ENCODE measurements around the gene POLR1D.
A peak's percentile ranks its signal among the peaks of the same experiment; 100 is the strongest.
"Not testable (repeated sequence)": the region's sequence is repeated elsewhere in the genome, so short reads cannot be mapped to it uniquely, and the experiment has no call there.

POLR1D gene

DNA sequence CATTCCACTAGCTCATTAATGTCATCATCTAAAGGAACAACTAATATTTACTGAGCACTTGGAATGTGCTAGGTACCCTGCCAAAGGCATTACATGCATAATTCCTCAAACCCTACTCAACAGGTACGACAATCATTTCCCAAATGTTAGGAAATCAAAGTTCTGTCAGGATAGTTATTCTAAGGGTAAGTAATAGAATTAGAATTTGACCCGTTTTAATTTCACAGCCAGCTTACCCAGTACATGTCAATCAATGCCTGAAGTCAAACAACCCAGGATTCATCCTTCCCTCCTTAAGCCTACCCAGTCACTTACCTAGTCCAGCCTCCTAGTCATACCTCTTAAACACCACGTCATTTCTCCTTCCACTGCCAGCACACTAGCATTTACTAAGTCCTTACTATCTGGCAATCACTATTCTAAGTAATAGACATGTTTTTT is 3.8 kb upstream of the POLR1D start:
- no peak for DNase-seq (ENCODE audit: low spot score)

DNA sequence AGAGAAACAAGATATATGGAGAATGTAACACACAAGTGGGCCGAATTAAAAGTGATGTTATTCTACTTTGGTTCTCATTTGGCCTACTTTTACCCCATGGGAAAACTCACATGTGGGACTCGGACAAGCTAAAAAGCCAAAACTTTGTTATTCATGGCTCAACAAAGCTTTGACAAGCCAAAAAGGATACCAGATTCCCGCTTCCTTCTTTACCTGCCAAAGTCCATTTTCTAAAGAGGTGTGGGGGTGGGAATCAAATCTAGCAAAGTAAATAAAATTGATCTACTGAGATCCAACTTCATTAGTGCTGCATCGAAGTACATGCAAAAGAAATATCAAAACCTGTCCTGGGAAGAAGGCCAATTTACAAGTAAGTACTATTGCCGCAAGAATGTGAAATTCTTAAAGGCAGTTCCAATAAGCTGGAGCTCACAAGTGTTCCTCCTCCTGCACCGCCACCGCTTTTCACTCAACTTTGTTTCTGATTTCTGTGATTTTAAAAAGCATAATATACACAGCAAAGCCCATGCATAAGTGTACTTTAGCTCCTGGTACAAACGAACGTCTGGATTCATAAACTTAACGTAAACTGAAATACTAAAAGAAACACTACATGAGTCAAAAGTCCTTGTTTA is 2.5 kb upstream of the POLR1D start:
- DNase-seq (ENCODE audit: low spot score) = no peak

DNA sequence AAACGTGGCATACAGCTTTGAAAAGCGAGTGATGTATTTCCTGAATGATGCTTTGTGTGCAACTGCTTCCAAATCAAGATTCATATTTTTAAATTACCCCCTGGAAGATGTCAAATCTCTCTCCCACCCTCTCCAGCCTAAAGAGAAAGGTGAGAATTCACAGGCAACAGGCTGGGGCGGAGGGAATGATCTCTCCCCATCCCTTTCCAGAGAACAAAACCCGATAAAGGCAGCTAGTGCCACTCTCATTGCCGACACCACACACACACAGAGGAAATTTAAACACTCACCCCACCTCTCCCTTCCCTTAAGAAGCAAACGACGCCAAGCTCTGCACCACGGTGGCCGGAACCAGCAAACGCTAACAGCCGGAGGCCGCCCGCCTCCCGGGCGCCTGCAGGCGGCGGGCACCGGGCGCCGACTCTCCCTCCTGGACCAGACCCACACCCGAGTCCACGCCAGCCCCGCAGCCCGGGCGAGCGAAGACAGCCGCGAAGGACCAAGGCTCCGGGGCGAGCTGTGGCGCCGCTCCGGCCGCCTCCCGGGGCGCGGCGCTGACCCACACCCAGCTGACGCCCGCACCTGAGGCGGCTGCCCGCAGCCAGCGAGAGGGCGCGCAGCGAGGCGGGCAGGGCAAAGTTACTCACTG is 1.8 kb upstream of the POLR1D start:
- DNase-seq (ENCODE audit: low spot score) = peak; percentile 21

DNA sequence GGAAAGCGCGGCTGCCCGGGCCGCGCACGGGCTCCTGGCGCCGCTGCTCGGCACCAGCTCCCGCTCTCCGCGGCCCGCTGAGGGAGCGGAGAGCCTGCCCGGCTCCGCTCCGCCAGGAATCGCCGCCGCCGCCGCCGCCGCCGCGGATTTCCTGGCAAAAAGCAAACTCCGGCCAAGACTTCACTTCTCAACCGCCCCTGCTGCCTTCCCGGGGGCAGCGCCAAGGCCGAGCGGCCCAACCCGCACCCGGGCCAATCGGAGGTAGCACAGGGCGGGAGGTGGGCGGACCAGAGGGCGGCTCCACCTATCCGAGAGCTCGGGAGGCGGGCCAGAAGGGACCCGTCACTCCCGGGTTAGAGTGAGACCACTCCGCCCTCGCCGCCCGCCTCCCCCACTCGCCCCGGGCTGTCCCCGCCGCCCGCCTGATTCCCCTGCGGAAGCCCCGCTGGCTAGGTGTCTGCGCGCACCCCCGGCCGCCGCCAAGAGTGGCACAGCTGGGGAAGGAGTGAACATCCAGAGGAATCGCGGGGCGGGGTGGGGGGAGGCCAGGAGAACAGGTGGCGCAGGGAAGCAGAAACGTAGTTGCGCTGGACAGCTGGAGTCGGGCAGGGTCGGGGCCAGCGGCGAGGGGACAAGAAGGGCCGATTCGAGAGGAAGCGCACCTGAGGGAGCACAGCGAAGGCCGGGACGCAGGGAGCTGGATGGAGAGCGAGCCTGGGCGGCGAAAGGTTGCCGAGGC is 1.1 kb upstream of the POLR1D start, which contains the start of gene LNX2:
TSS of gene LNX2 (minus strand) at position 153 of the 739 bp plus-strand sequence. CDS start 38,826 bp downstream, outside the sequence.
- peak; percentile 95 for DNase-seq (ENCODE audit: low spot score)

DNA sequence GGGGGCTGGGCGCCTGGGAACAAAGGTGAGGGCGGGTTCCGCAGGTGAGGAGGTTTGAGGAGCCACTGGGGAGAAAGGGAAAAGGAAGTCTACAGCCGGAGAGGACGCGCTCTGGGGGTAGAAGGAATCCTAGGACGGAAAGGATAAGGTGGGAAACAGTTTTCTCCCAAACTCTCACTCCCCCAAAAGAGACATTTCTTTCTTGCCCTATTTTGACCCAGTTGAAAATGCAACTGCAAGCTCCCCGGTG is 651 bp upstream of the POLR1D start:
- DNase-seq (ENCODE audit: low spot score) = no peak

DNA sequence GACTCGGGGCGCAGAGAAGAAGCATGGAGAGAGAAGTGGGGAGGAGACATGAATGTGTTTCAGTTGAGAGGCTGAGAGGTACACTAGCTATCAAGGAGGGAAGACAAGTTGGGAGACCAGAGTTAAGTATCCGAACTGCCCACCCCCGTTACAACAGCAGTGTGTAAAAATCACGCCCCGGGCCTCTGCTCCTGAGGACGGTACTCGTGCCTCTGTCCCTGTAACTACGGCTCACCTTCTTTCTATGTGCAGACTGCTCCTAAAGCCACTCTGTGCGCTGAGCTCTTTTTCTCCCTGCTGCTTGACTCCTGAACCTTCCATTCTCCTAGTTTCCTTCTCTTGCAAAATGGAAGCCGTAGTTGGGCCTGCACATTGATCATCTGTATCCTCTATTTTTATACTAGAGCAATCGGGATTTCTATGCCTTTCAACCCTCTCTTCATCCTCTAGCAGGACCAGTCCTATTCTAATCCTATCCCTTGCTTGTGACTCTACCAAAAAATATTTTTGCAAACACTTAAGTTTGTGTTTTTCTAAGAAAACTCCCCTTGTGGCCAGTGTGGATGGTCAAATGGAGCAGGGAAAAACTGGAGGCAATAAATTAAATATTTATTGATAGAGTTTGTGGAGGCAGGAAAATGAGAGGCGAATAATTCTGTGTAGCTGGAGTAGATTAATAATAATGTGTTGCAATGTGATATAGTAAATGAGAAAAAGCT is 569 bp downstream of the POLR1D start:
- DNase-seq (ENCODE audit: low spot score) = no peak

DNA sequence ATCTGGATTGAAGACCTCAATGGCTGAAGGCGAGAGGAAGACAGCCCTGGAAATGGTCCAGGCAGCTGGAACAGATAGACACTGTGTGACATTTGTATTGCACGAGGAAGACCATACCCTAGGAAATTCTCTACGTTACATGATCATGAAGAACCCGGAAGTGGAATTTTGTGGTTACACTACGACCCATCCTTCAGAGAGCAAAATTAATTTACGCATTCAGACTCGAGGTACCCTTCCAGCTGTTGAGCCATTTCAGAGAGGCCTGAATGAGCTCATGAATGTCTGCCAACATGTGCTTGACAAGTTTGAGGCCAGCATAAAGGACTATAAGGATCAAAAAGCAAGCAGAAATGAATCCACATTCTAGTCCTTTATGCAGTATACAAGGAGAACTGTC is 1.2 kb downstream of the POLR1D start:
- DNase-seq (ENCODE audit: low spot score) = no peak

DNA sequence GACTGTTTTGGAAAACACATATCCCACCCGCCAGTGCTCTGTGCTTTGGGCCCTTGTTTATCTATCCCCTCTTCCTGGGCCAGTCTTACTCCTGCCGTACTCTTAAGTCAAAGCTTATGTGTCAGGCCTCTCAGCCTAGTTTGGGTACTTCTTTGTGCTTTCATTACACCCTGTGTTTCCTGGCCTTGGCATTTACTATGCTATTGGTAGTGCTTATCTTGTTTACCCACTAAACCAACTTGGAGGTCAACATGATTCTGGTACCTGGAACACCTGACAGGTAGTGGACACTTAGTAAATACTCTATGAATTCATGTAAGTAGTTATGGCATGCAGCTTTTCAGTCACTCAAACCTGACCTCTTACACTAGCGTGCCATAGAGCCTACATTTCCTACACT is 2.4 kb downstream of the POLR1D start:
- no peak for DNase-seq (ENCODE audit: low spot score)

DNA sequence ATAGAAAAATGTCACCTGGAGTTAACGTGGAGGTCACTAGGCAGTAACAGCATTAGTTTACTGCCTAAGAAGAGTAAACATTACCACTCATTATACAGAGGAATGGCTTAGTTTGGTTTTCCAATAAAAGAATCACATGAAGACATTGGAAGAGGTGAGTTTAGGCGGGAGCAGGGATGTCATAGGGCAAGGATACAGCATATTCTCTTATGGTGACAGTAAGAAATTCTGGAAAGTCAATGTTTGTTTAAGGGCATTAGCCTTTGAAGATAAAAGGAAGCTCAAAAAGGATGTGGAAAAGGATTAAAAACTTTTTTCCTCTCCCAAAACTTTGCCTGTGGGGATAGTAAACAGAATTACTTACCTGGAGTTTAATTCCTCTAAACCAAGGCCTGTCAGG is 4.1 kb downstream of the POLR1D start:
- DNase-seq (ENCODE audit: low spot score) = no peak

DNA sequence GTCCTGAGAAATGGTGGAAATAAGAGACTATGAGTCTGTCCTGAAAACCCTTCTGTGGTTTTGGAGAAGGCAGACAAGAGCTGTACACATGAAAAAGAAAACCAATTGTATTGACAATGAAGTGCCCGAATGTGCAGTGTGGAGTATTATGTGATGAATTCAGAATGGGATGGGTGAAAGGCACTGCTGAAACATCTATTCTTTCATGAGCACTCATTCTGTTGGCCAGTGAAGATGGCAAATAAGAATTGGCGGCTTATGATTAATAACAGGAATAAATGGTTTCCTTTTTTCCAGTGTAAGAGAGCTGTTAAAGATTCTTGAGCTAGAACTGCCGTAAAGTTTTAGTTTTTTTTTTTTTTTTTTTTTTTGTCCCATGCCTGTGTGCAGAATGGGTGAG is 5.7 kb downstream of the POLR1D start:
- no peak for DNase-seq (ENCODE audit: low spot score)

DNA sequence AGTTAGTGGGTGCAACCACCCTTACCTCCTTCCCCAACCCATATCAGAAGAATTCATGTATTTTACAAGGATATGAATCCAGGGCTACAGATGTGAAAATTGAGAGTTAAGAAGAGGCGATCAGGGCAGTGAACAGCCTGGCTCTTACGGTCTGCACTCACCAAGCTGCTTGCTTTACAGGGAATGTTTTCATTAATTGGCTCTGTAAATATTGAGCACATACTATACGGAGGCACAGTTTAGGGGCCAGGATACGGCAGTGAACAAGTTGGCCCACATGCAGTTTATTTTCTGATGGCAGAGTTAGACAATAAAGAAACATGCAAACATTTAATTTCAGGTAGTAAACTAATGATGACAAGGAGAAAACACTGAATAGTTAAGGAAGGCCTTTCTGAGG is 6.4 kb downstream of the POLR1D start:
- DNase-seq (ENCODE audit: low spot score) = no peak

DNA sequence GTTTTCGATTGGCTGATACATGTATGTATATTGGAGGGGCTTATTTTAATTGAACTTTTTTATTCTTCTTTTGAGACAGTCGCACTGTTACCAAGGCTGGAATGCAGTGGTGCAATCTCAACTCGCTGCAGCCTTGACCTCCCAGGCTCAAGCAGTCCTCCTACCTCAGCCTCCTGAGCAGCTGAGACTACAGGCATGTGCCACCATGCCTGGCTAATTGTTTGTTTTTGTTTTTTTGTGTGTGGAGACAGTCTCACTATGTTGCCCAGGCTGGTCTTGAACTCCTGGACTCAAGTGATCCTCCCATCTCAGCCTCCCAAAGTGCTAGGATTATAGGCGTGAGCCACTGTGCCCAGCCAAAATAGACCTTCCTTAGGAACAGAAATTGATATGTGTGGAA is 7.1 kb downstream of the POLR1D start:
- not testable (repeated sequence) for DNase-seq (ENCODE audit: low spot score)

DNA sequence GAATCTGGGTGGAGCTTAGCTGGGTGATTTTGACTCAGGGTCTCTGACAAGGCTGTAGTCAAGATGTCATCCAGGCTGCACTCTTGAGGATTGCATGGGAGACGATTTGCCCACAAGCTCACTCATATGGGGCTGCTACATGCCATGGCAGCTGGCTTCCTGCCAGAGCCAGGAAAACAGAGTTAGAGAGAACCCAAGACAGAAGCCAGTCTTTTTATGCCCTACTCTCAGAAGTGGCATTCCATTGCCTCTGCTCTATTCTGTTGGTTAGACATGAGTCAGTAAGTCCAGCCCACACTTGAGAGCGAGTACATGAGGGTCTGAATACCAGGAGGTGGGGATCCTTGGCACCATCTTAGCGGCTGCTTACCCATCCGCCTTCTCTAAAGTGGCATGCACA is 9.5 kb downstream of the POLR1D start:
- no peak for DNase-seq (ENCODE audit: low spot score)

DNA sequence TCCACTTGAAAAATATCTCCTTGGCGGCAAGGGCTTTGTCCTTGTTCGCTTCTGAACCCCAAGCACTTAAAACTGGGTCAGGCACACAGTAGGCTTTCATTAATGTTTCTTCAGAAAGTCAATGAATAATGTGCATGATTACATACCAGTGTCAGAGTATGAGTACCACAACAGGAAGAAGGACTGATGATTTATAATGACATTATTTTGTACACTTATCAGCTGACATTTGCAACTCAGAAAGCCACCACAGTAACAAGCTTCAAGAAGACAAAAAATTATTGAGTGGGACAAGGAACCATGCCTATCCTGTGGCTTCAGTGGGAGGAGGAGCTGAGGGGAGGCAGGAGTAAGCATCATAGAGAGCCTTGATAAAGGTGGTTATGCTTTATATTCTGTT is 10.0 kb downstream of the POLR1D start:
- DNase-seq (ENCODE audit: low spot score) = no peak

DNA sequence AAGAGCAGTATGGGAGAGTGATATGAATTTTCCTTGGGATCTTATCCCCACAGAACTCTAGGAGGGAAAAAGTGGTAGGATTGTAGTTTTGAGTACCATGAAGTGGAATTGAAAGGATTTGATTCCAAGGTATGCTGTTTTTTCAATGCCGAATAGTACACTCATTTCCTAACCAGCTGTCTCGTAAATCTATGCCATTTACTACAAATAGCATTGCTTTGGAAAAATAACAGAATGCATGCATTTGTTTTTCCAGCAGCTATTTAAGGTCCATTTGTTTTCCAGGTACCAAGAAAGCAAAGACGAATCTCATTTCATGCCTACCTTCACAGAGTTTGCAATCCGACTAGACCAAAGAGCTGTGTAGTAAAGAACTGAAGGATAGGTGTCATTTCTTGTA is 10.5 kb downstream of the POLR1D start:
- no peak for DNase-seq (ENCODE audit: low spot score)

DNA sequence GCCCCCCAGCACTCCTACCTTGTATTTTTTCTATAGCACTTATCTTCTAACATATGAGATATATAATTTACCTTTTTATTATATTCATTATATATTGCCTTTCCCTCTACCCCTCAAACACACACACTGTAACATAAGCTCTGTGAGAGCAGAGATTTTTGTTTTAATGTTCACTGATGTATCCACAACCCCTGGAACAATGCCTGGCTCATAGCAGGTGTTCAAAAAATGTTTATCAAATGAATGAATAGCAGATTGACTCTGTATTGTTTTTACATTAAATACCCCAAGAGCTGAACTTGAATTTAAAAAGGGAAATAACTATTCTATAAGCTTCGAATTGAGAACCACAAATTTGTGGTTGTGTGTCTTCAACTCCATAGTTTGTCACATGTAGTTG is 11.0 kb downstream of the POLR1D start:
- no peak for DNase-seq (ENCODE audit: low spot score)

DNA sequence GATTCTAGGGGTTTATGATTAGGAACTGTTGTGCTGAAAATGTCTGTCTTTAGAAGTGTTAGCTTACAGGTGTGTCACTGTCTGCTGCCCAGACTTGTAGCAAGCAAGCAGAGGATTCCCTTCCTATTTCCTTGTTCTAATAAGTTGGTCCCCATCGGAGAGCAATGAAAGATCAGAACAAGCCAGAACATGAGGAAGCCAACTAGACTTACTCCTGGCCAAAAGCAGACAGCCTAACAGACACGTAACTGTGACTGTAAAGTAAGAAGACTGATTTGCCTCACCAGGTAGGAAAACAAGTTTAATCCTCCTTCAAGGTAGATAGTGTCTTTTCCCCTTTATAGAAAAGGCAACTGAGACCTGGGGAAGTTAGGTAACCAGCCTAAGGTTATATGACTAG is 12.5 kb downstream of the POLR1D start:
- no peak for DNase-seq (ENCODE audit: low spot score)

DNA sequence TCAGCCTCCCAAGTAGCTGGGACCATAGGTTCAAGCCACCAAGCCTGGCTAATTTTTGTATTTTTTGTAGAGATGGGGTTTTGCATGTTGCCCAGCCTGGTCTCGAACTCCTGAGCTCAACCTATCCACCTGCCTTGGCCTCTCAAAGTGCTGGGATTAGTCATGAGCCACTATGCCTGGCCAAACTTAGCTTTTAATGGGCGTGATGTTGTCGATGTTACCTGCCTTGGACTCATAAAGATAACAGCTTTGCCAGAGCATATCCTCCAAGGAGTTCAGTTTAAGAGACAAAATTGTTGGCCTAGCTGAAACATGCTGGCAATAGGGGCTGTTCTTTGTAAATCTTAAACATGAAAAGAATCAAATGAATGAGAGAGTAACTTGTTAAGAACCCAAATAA is 13.1 kb downstream of the POLR1D start:
- no peak for DNase-seq (ENCODE audit: low spot score)

DNA sequence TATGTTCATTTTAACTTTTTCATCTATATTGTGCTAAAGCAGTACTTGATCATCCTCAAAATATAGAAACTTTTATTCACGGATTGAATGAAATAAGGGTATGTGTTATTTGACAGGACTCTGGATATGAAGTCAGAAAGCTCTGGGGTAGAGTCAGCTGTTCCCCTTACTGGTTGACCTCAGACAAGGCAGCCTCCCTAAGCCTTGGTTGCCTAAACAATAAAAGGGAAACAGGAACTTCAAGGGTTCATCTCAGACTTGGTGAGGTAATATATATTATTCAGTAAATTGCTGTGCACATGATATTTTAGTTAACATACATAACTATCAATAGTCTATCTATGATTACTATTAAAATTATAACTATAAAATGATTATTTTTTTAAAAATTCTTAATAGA is 13.6 kb downstream of the POLR1D start:
- no peak for DNase-seq (ENCODE audit: low spot score)

DNA sequence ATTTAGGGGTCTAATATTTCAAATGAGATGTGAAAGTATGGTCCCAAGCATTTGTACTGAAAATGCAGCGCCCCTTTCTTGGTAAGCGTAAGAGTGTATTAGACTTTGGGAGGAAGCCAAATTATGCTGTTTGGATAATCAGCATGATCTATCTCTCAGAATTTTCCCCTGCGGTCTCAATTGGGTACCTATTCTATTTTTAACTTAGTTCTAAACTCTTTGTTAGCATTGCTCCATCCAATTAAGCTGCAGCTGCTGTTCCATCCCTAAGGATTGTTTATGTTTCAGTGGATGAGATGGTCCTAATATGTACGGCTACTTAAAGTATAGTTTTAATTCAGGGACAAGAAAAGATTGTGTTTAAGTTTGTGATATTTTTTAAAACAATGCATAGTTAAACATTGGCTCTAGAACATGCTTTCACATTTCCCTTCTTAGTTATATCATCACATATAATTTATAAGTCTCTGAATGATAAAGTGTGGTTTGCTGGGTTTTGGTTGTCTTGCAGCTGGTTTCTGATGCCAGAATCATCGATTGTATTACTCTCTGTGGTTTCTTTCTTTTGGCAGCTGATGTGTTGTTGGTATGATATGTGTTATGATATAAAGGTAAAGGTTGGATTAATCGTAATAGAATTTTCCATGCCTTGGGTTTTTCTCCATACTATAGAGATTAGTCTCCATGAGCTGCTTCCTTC is 15.0 kb downstream of the POLR1D start:
- no peak for DNase-seq (ENCODE audit: low spot score)

DNA sequence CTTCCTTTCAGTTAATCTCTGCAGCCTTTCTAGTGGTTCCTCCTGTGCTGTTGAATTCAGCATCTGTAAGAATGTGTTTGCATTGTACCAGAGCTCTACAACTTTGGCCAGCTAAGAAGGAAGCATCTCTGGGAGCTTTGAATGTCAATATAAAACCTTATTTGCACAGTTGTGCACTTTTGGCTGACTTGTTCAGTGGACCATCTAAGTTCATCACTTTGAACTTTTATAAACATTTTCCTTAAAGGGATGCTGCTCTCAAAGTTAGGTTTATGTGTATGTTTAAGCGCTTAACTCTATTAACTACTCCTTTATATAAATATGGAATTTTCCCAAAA is 15.6 kb downstream of the POLR1D start:
- no peak for DNase-seq (ENCODE audit: low spot score)

DNA sequence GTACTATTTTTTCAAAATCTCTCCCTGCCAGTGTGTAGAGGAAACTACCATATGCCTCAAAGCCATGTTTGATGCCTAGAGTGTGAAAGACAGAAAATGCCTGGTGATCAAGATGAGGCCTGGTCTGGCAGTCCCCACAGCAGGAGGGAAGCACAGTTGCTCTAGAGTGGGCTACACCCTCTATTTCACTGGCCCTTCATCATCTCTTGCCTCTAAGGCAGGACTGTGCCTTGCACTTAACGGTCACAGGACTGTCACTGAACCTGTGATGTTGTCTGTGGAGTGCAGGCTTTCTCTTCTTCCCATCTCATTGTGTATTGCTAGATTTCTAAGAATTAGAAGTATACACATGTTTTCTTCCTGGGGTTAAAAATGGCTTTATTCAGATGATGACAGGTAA is 16.3 kb downstream of the POLR1D start:
- DNase-seq (ENCODE audit: low spot score) = no peak

DNA sequence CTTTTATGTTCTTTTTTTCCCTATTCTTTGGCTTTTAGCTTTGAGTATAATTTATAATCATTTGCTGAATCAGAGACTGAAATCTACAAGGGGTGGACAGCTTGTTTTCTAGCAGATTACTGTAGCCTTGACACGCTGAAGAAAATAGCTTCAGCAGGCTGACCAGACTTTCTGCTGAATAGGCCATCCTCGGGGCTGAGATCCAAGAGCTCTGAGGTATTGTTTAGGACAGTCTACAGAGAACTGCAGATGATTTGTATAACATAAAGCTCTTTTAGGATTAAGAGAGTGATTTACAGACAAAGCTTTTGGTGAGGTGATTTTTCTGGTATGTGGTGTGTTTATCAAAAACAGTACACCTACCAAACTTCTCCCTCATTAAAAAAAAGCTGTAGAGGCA is 16.8 kb downstream of the POLR1D start:
- DNase-seq (ENCODE audit: low spot score) = no peak
